GM12878 (cell line): ENCODE results near the gene IL17A. TPM values are rescaled to one million over a fixed set of nuclear protein-coding genes. Genes with fewer than 3 reads are reported as not detected.
A peak's percentile ranks its signal among the peaks of the same experiment; 100 is the strongest.

Experiments
- ATAC-seq: fragments of 200-7000 bp; cut with Tn5 transposase; 3 replicates; pipeline ENCODE4 v1.9.1; 2020; ENCODE audit warnings: mild to moderate bottlenecking, moderate library complexity
- BruUV-seq: library from RNA; stranded (reverse); fragments of 400-500 nt; replicated peaks from 2 replicates; lab custom pipeline; 2021; lab: Mats Ljungman, UMichigan
- CTCF ChIA-PET: fragments of 300-600 bp; sonication (Branson Sonifier 250); formaldehyde crosslinking; extraction: SDS; loops from one replicate; lab custom pipeline; 2021; ENCODE audit warnings: inconsistent platforms; lab: Yijun Ruan, JAX
- POLR2A ChIA-PET: fragments of 350-600 bp; formaldehyde crosslinking; extraction: SDS; loops from one replicate; lab custom pipeline; 2021; ENCODE audit warnings: inconsistent platforms; lab: Charles Lee
- RAD21 ChIA-PET: fragments of 300-600 bp; sonication (Branson Sonifier 250); formaldehyde crosslinking; loops from one replicate; lab custom pipeline; 2023; ENCODE audit warnings: antibody characterized with exemption; ENCODE audit not compliant: unreplicated experiment; lab: Charles Lee
- SMC1A ChIA-PET: fragments of 300-600 bp; sonication (Branson Sonifier 250); formaldehyde crosslinking; loops from one replicate; lab custom pipeline; 2023; ENCODE audit not compliant: unreplicated experiment, uncharacterized antibody; lab: Charles Lee
- DNase-seq: peaks from one replicate; pipeline ENCODE4 v3.0.0-alpha.2; 2011; ENCODE audit warnings: low read depth, low spot score
- FAIRE-seq: peaks from 3 replicates; lab custom pipeline; 2011; peaks lifted over from hg19 to GRCh38; lab: Jason Lieb, UNC
- H2AFZ ChIP-seq: 2 replicates; pipeline ENCODE4 v1.6.0; 2011; ENCODE audit warnings: low read depth, low read length, control low read depth; ENCODE audit not compliant: control insufficient read depth
- H3K27ac ChIP-seq: 2 replicates; pipeline ENCODE4 v1.5.1; 2011; ENCODE audit warnings: control low read depth; ENCODE audit not compliant: control insufficient read depth, insufficient read depth
- H3K27me3 ChIP-seq, 2 experiments: replicated peaks in 1 of 2; 2 replicates each; pipeline versions ENCODE4 v1.6.0 to v1.6.1; 2011; ENCODE audit warnings: low read length in 1 of 2; ENCODE audit not compliant: control insufficient read depth in 2 of 2, insufficient read depth in 2 of 2
- H3K36me3 ChIP-seq, 2 experiments: 2 replicates each; pipeline ENCODE4 v1.5.1; 2011; ENCODE audit warnings: low read length in 1 of 2; ENCODE audit not compliant: control insufficient read depth in 2 of 2, insufficient read depth in 2 of 2
- H3K4me1 ChIP-seq: 2 replicates; pipeline ENCODE4 v1.6.1; 2011; ENCODE audit warnings: mild to moderate bottlenecking, low read length, moderate library complexity, mixed read lengths; ENCODE audit not compliant: control insufficient read depth, insufficient read depth
- H3K4me2 ChIP-seq: 2 replicates; pipeline ENCODE4 v1.6.0; 2011; ENCODE audit warnings: control low read depth; ENCODE audit not compliant: control insufficient read depth, insufficient read depth
- H3K4me3 ChIP-seq: fragments of 200-600 bp; sonication (generic); 2 replicates; pipeline ENCODE4 v1.5.1; 2016
- H3K79me2 ChIP-seq: 2 replicates; pipeline ENCODE4 v1.6.0; 2011; ENCODE audit warnings: low read length; ENCODE audit not compliant: control insufficient read depth, insufficient read depth
- H3K9ac ChIP-seq: 2 replicates; pipeline ENCODE4 v1.8.0; 2011; ENCODE audit warnings: low read length, control low read depth, mixed read lengths; ENCODE audit not compliant: control insufficient read depth, insufficient read depth
- H3K9me3 ChIP-seq: replicated peaks from 3 replicates; pipeline ENCODE4 v1.5.1; 2011; ENCODE audit warnings: mild to moderate bottlenecking, low read length; ENCODE audit not compliant: control insufficient read depth, insufficient read depth
- H4K20me1 ChIP-seq: 2 replicates; pipeline ENCODE4 v1.6.0; 2011; ENCODE audit not compliant: control insufficient read depth, insufficient read depth
- BCL3 ChIP-seq: IDR thresholded peaks from 2 replicates; pipeline ENCODE4 v1.6.1; 2011; ENCODE audit warnings: borderline replicate concordance, low read depth, mild to moderate bottlenecking, moderate library complexity, low read length; ENCODE audit not compliant: insufficient read depth, poor library complexity, severe bottlenecking
- CBX3 ChIP-seq: fragments of 200-600 bp; sonication (generic); IDR thresholded peaks from 2 replicates; pipeline ENCODE4 v1.6.1; 2016; ENCODE audit warnings: low read depth, borderline replicate concordance
- CBX5 ChIP-seq: sonication (generic); IDR thresholded peaks from 2 replicates; pipeline ENCODE4 v1.6.1; 2016; ENCODE audit warnings: low read depth, moderate library complexity, mild to moderate bottlenecking, inconsistent platforms
- CEBPZ ChIP-seq: fragments of 150-350 bp; IDR thresholded peaks from 2 replicates; pipeline ENCODE4 v1.6.1; 2016; ENCODE audit warnings: low read depth, low read length
- CHD2 ChIP-seq: IDR thresholded peaks from 2 replicates; pipeline ENCODE4 v1.6.1; 2011; ENCODE audit warnings: low read depth, low read length, improper control_type of control experiment, borderline replicate concordance
- CUX1 ChIP-seq: IDR thresholded peaks from 2 replicates; pipeline ENCODE4 v1.6.1; 2012; ENCODE audit warnings: improper control_type of control experiment, low read depth, low read length; ENCODE audit not compliant: insufficient replicate concordance
- EED ChIP-seq: sonication (generic); IDR thresholded peaks from 2 replicates; pipeline ENCODE4 v1.6.1; 2016; ENCODE audit warnings: antibody characterized with exemption, low read depth
- ESRRA ChIP-seq: IDR thresholded peaks from 2 replicates; pipeline ENCODE4 v1.6.1; 2012; ENCODE audit warnings: mild to moderate bottlenecking, low read length, improper control_type of control experiment
- IKZF2 ChIP-seq, 2 experiments: fragments of 450-650 bp; IDR thresholded peaks; 2 replicates each; pipeline ENCODE4 v1.6.1; 2017; ENCODE audit warnings: mild to moderate bottlenecking in 2 of 2, moderate library complexity in 2 of 2
- NFYB ChIP-seq: IDR thresholded peaks from 2 replicates; pipeline ENCODE4 v1.6.1; 2011; ENCODE audit warnings: low read depth, mild to moderate bottlenecking, low read length, improper control_type of control experiment, moderate library complexity; ENCODE audit not compliant: insufficient read depth
- POU2F2 ChIP-seq: IDR thresholded peaks from 3 replicates; pipeline ENCODE4 v1.6.1; 2011; ENCODE audit warnings: low read depth, mild to moderate bottlenecking, low read length, borderline replicate concordance
- SUPT20H ChIP-seq: IDR thresholded peaks from 2 replicates; pipeline ENCODE4 v1.6.1; 2011; ENCODE audit warnings: low read depth, mild to moderate bottlenecking, low read length, moderate library complexity, borderline replicate concordance; ENCODE audit not compliant: control insufficient read depth
- ZNF384 ChIP-seq: IDR thresholded peaks from 2 replicates; pipeline ENCODE4 v1.6.1; 2012; ENCODE audit warnings: low read depth, mild to moderate bottlenecking, low read length, improper control_type of control experiment, borderline replicate concordance
- in situ Hi-C: fragments of 300-500 bp; cut with MboI; formaldehyde crosslinking; loops from 9 replicates; pipeline ENCODE4 v1.14.3; 2018; ENCODE audit warnings: mixed read lengths
- intact Hi-C: fragments of 100-400 bp; cut with micrococcal nuclease; formaldehyde crosslinking; loops from one replicate; pipeline ENCODE4 v1.14.2; 2022; ENCODE audit not compliant: unreplicated experiment
- polyA plus RNA-seq, 11 experiments: library from polyadenylated mRNA; depleted of rRNA in 4 of 11; unstranded in 6 of 11; stranded (reverse) in 5 of 11; fragments of >200 nt; fragmentation: Nextera tagmentation in 4 of 11; fragmentation: Illumina TruSeq in 1 of 11; extraction: Ambion mirVana in 4 of 11; extraction: Trizol in 1 of 11; gene quantifications; 1 replicate in 1 of 11; 2 replicates in 10 of 11; pipeline versions ENCODE4 v1.2.1 to v1.2.3, GENCODE V29; 2011 to 2016; ENCODE audit warnings: inconsistent platforms in 2 of 11, missing spikeins in 2 of 11, low read depth in 1 of 11
- total RNA-seq, 4 experiments: library from RNA; depleted of rRNA in 3 of 4; stranded (reverse); fragments of >200 nt in 3 of 4; fragmentation: Illumina TruSeq in 1 of 4; extraction: Trizol in 1 of 4; gene quantifications; 2 replicates each; pipeline versions ENCODE4 v1.2.1 to v1.2.3, GENCODE V29; 2013 to 2021

The IL17A gene
- total and polyA plus RNA-seq, 10 of the 15 experiments (the other 5 are each of a cell fraction or from before 2014, with no cell fraction given), result not detected

GRCh38 chr6:52176550-52176949, 9.6 kb upstream of the IL17A start (continued):
- no peak for TF ChIP-seq NFYB
- TF ChIP-seq POU2F2, result peak; percentile 37; the same call in 1 of the 3 replicates
- TF ChIP-seq, all 136 proteins: peak for 15

GRCh38 chr6:52177961-52178360, 8.2 kb upstream of the IL17A start:
- ChIA-PET POLR2A (no interaction called here), CTCF (interaction anchor here (0.6 to 2.1 kb wide), 3 partner anchors 15 to 85 kb away, joined by 3 to 6 read pairs (median 3); no protein-coding TSS in a partner anchor), SMC1A (no interaction called here), RAD21 (no interaction called here)
- Histone ChIP-seq H3K27ac (no peak overlapping the region), H2AFZ (no peak overlapping the region), H3K36me3 (no peaks in the 10 kb centered on the region), H3K79me2 (no peaks in the 10 kb centered on the region), H3K9me3 (no peaks in the 10 kb centered on the region; the same call in 1 of the 3 replicates), H3K4me2 (no peak overlapping the region), H3K9ac (no peak overlapping the region), H3K4me1 (peaks cover 26% of the 10 kb centered on the region), H4K20me1 (no peaks in the 10 kb centered on the region), H3K4me3 (no peak overlapping the region), H3K27me3 (no peaks in the 10 kb centered on the region)
- FAIRE-seq, result no peak
- in situ Hi-C loops (no loop called here), intact Hi-C loops (no loop called here)
- no TSS peak for BruUV-seq
- no peak for ATAC-seq
- no peak for DNase-seq
- no peak for TF ChIP-seq CBX3
- TF ChIP-seq CHD2, result no peak
- TF ChIP-seq BCL3, result no peak
- no peak for TF ChIP-seq SUPT20H
- TF ChIP-seq IKZF2 (IDR thresholded peaks at IDR 0.05), result no peak
- TF ChIP-seq CEBPZ, result no peak
- no peak for TF ChIP-seq ZNF384
- TF ChIP-seq CUX1, result no peak
- TF ChIP-seq EED, result no peak
- TF ChIP-seq CBX5, result no peak
- TF ChIP-seq ESRRA, result no peak
